OCI-LY7 (cell line): ENCODE results near the gene PALD1. TPM values are rescaled to one million over a fixed set of nuclear protein-coding genes. Genes with fewer than 3 reads are reported as not detected.

ENCODE experiments used
- BruUV-seq: library from RNA; stranded (reverse); fragments of 400-500 nt; replicated peaks from 2 replicates; lab custom pipeline; 2021; lab: Mats Ljungman, UMichigan
- CTCF ChIA-PET: fragments of 300-600 bp; sonication (Branson Sonifier 250); formaldehyde crosslinking; loops from one replicate; lab custom pipeline; 2022; ENCODE audit warnings: antibody characterized with exemption; ENCODE audit not compliant: unreplicated experiment; lab: Charles Lee
- POLR2A ChIA-PET: fragments of 300-600 bp; sonication (Branson Sonifier 250); formaldehyde crosslinking; loops from one replicate; lab custom pipeline; 2022; ENCODE audit warnings: antibody characterized with exemption; lab: Charles Lee
- DNase-seq: peaks from one replicate; pipeline ENCODE4 v3.0.0-alpha.2; 2015; ENCODE audit warnings: low spot score
- H2AFZ ChIP-seq: fragments of 200-600 bp; sonication (generic), shearing (Covaris generic); 2 replicates; pipeline ENCODE4 v1.6.1; 2014; ENCODE audit warnings: mild to moderate bottlenecking, antibody characterized with exemption, low read length, moderate library complexity
- H3K27ac ChIP-seq: fragments of 200-600 bp; sonication (generic); 2 replicates; pipeline ENCODE4 v1.5.1; 2014; ENCODE audit warnings: mixed run types, low read depth, mild to moderate bottlenecking, moderate library complexity, low read length, inconsistent platforms; ENCODE audit not compliant: poor library complexity, severe bottlenecking
- H3K36me3 ChIP-seq: fragments of 200-600 bp; sonication (generic); 2 replicates; pipeline ENCODE4 v1.6.1; 2014; ENCODE audit warnings: mild to moderate bottlenecking, antibody characterized with exemption, low read length, moderate library complexity, mixed read lengths; ENCODE audit not compliant: insufficient read depth
- H3K4me1 ChIP-seq: fragments of 200-600 bp; sonication (generic); 2 replicates; pipeline ENCODE4 v1.5.1; 2014; ENCODE audit warnings: mild to moderate bottlenecking, low read length; ENCODE audit not compliant: insufficient read depth, poor library complexity, severe bottlenecking
- H3K4me2 ChIP-seq: fragments of 200-600 bp; sonication (generic); 2 replicates; pipeline ENCODE4 v1.6.1; 2014; ENCODE audit warnings: mild to moderate bottlenecking, low read length
- H3K4me3 ChIP-seq: fragments of 200-600 bp; sonication (generic); 2 replicates; pipeline ENCODE4 v1.5.1; 2014; ENCODE audit warnings: mild to moderate bottlenecking, low read depth, low read length; ENCODE audit not compliant: poor library complexity, severe bottlenecking
- H3K79me2 ChIP-seq: fragments of 200-600 bp; sonication (generic); 2 replicates; pipeline ENCODE4 v1.6.1; 2016; ENCODE audit warnings: low read depth, mild to moderate bottlenecking, low read length, moderate library complexity, mixed read lengths; ENCODE audit not compliant: insufficient read depth
- H3K9me2 ChIP-seq: fragments of 200-600 bp; sonication (generic); 2 replicates; pipeline ENCODE4 v1.6.1; 2016; ENCODE audit warnings: mild to moderate bottlenecking, low read length, mixed read lengths; ENCODE audit not compliant: insufficient read depth
- H3K9me3 ChIP-seq: fragments of 200-600 bp; sonication (generic); 2 replicates; pipeline ENCODE4 v1.6.1; 2014; ENCODE audit warnings: mild to moderate bottlenecking, mixed run types, low read length, mixed read lengths
- H4K20me1 ChIP-seq: fragments of 200-600 bp; sonication (generic); 2 replicates; pipeline ENCODE4 v1.6.1; 2014; ENCODE audit warnings: mild to moderate bottlenecking, antibody characterized with exemption, low read length, moderate library complexity, mixed read lengths; ENCODE audit not compliant: insufficient read depth
- EZH2phosphoT487 ChIP-seq: fragments of 200-600 bp; sonication (generic); IDR thresholded peaks from 2 replicates; pipeline ENCODE4 v1.6.1; 2018; ENCODE audit warnings: low read depth, borderline replicate concordance, mild to moderate bottlenecking, mixed run types, antibody characterized with exemption, low read length, moderate library complexity, mixed read lengths
- intact Hi-C: fragments of 100-400 bp; cut with micrococcal nuclease; formaldehyde crosslinking; loops from one replicate; pipeline ENCODE4 v1.10.0; 2022; ENCODE audit not compliant: unreplicated experiment
- total RNA-seq, 2 experiments: library from RNA; depleted of rRNA in 1 of 2; stranded (reverse); fragments of >200 nt in 1 of 2; shearing (Covaris generic) in 1 of 2; gene quantifications; 2 replicates each; pipeline ENCODE4 v1.2.3, GENCODE V29; 2014 to 2022
- TF ChIP-seq, protein P1 (sequence below): fragments of 200-600 bp; sonication (generic); conservative IDR thresholded peaks from 2 replicates; pipeline ENCODE4 v1.5.1; 2014; ENCODE audit warnings: mild to moderate bottlenecking, antibody characterized with exemption, low read length, moderate library complexity, mixed read lengths

The PALD1 gene
- total RNA-seq, 2 experiments from 2014 or later = 52.7 to 66.7 TPM

DNA sequence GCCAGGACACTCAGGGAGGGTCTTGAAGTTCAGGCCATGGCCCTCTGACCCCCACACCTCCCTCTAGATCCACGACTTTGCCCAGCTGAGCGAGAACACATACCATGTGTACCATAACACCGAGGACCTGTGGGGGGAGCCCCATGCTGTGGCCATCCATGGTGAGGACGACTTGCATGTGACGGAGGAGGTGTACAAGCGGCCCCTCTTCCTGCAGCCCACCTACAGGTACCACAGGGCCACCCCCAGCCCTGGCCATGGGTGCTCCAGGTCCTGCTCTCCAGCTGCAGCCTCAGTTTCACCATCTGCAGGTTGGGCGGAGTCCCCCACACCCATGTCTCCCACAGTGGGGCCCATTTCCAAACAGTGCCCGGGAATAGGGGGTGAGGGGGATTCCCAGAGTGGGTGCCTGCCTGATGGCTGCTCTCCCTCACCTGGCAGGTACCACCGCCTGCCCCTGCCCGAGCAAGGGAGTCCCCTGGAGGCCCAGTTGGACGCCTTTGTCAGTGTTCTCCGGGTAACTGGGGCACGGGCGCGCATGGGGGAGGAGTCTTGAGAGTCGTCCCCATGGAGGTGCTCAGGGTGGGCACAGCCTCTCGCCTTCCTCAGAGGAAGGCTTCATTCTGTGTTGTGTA, 54.1 kb downstream of the PALD1 start:
- Histone ChIP-seq H3K4me1 (no peaks in the 10 kb centered on the region), H3K9me3 (no peaks in the 10 kb centered on the region), H2AFZ (no peak overlapping the region), H4K20me1 (no peaks in the 10 kb centered on the region), H3K36me3 (peaks cover 91% of the 10 kb centered on the region; the same call in 1 of the 2 replicates), H3K4me3 (no peak overlapping the region), H3K79me2 (no peaks in the 10 kb centered on the region), H3K9me2 (no peaks in the 10 kb centered on the region), H3K27ac (no peak overlapping the region), H3K4me2 (no peak overlapping the region)
- ChIA-PET CTCF (no interaction called here), POLR2A (interaction anchor here (0.6 kb wide), 1 partner anchor 288 kb away, joined by 3 read pairs; no protein-coding TSS in a partner anchor)
- TF ChIP-seq EZH2phosphoT487 = no peak
- TF ChIP-seq, protein P1, sequence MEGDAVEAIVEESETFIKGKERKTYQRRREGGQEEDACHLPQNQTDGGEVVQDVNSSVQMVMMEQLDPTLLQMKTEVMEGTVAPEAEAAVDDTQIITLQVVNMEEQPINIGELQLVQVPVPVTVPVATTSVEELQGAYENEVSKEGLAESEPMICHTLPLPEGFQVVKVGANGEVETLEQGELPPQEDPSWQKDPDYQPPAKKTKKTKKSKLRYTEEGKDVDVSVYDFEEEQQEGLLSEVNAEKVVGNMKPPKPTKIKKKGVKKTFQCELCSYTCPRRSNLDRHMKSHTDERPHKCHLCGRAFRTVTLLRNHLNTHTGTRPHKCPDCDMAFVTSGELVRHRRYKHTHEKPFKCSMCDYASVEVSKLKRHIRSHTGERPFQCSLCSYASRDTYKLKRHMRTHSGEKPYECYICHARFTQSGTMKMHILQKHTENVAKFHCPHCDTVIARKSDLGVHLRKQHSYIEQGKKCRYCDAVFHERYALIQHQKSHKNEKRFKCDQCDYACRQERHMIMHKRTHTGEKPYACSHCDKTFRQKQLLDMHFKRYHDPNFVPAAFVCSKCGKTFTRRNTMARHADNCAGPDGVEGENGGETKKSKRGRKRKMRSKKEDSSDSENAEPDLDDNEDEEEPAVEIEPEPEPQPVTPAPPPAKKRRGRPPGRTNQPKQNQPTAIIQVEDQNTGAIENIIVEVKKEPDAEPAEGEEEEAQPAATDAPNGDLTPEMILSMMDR = no peak
- no peak for DNase-seq
- BruUV-seq = no TSS peak
- intact Hi-C loops = no loop called here

DNA sequence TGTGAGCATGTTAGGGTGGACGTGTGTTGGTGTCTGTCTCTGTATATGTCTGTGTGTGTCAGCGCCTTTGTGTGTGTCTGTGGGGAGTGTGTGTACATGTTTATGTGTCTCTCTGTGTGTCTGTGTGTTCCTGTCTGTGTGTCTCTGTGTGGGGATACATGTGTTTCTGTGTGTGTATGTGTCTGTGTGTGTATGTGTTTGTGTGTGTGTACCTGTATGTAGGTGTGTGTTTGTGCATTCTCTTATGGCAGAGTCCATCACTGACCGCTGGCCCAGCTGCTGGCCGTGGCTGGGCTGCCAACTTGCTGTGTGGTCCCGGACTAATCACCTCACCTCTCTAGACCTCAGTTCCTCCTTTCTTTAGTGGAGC, 54.6 kb downstream of the PALD1 start:
- H3K79me2 ChIP-seq = no peaks in the 10 kb centered on the region
- no peak overlapping the region for H3K4me3 ChIP-seq
- H2AFZ ChIP-seq = no peak overlapping the region
- DNase-seq = no peak
- H3K9me2 ChIP-seq = no peaks in the 10 kb centered on the region
- H3K4me1 ChIP-seq = no peaks in the 10 kb centered on the region
- BruUV-seq = no TSS peak
- ChIA-PET POLR2A (interaction anchor here (0.6 kb wide), 1 partner anchor 287 kb away, joined by 3 read pairs; no protein-coding TSS in a partner anchor), CTCF (no interaction called here)
- H4K20me1 ChIP-seq = no peaks in the 10 kb centered on the region
- no peaks in the 10 kb centered on the region for H3K9me3 ChIP-seq
- no peak for TF ChIP-seq EZH2phosphoT487
- TF ChIP-seq, protein P1 = no peak
- peaks cover 90% of the 10 kb centered on the region; the same call in 1 of the 2 replicates for H3K36me3 ChIP-seq
- intact Hi-C loops = no loop called here
- H3K27ac ChIP-seq = no peak overlapping the region
- no peak overlapping the region for H3K4me2 ChIP-seq

DNA sequence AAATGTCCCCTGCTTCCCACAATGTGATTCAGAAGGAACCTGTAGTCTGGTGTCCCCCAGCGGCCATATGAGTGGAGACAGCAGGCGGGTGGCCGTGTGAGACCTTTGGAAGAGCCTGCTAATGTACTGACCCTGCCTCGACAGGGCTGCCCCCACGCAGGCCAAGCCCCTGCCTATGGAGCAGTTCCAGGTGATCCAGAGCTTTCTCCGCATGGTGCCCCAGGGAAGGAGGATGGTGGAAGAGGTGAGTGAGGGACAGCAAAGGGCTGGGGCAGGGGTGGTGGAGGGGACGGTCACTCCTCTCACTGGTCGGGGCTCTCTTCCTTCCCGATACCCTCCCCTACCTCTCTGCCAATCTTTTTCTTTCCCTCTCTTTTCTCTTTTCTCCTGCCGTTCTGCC, 55.7 kb downstream of the PALD1 start:
- no peak for TF ChIP-seq EZH2phosphoT487
- TF ChIP-seq, protein P1 = no peak
- Histone ChIP-seq H3K79me2 (no peaks in the 10 kb centered on the region), H3K9me3 (no peaks in the 10 kb centered on the region), H3K27ac (no peak overlapping the region), H3K36me3 (peaks cover 91% of the 10 kb centered on the region; the same call in 1 of the 2 replicates), H3K4me3 (no peak overlapping the region), H3K4me1 (no peaks in the 10 kb centered on the region), H3K4me2 (no peak overlapping the region), H2AFZ (no peak overlapping the region), H4K20me1 (no peaks in the 10 kb centered on the region), H3K9me2 (no peaks in the 10 kb centered on the region)
- no peak for DNase-seq
- ChIA-PET POLR2A (no interaction called here), CTCF (no interaction called here)
- BruUV-seq = no TSS peak
- intact Hi-C loops = no loop called here
